Osteoblast (primary cell): ENCODE data around the gene RPUSD1. TPM values are rescaled to one million over a fixed set of nuclear protein-coding genes. Genes with fewer than 3 reads are reported as not detected.

Experiments
- DNase-seq: peaks from one replicate; pipeline ENCODE4 v3.0.0; 2011; ENCODE audit warnings: low spot score, mixed read lengths; ENCODE audit not compliant: insufficient read length; ENCODE audit errors: missing footprints
- H2AFZ ChIP-seq: 2 replicates; pipeline ENCODE4 v1.6.0; 2011; ENCODE audit warnings: mild to moderate bottlenecking, low read length
- H3K27ac ChIP-seq: 2 replicates; pipeline ENCODE4 v1.5.1; 2011; ENCODE audit warnings: mild to moderate bottlenecking, low read depth, low read length, moderate library complexity
- H3K27me3 ChIP-seq: 2 replicates; pipeline ENCODE4 v1.6.0; 2012; ENCODE audit warnings: mild to moderate bottlenecking, control low read depth, inconsistent platforms, low read length, moderate library complexity; ENCODE audit not compliant: insufficient read depth
- H3K36me3 ChIP-seq: 2 replicates; pipeline ENCODE4 v1.5.1; 2011; ENCODE audit warnings: mild to moderate bottlenecking, low read length, control low read depth, moderate library complexity; ENCODE audit not compliant: insufficient read depth
- H3K4me1 ChIP-seq: 2 replicates; pipeline ENCODE4 v1.5.1; 2011; ENCODE audit warnings: mild to moderate bottlenecking, low read length, control low read depth, moderate library complexity; ENCODE audit not compliant: insufficient read depth
- H3K4me2 ChIP-seq: 2 replicates; pipeline ENCODE4 v1.6.0; 2011; ENCODE audit warnings: mild to moderate bottlenecking, low read length; ENCODE audit not compliant: insufficient read depth
- H3K4me3 ChIP-seq: fragments of 200-600 bp; sonication (generic); 3 replicates; pipeline ENCODE4 v1.5.1; 2012; ENCODE audit warnings: mild to moderate bottlenecking, low read length, inconsistent platforms; ENCODE audit not compliant: insufficient read depth
- H3K79me2 ChIP-seq: 2 replicates; pipeline ENCODE4 v1.6.0; 2012; ENCODE audit warnings: mild to moderate bottlenecking, low read length, control low read depth, inconsistent platforms; ENCODE audit not compliant: insufficient read depth
- H3K9me3 ChIP-seq: 2 replicates; pipeline ENCODE4 v1.5.1; 2011; ENCODE audit warnings: low read depth, low read length, control low read depth
- H4K20me1 ChIP-seq: 2 replicates; pipeline ENCODE4 v1.6.0; 2012; ENCODE audit warnings: mild to moderate bottlenecking, low read length, control low read depth; ENCODE audit not compliant: insufficient read depth
- CTCF ChIP-seq: IDR thresholded peaks from 2 replicates; pipeline ENCODE4 v1.5.1; 2011; ENCODE audit warnings: mild to moderate bottlenecking, low read depth, low read length, moderate library complexity; ENCODE audit errors: extremely low read depth
- total RNA-seq: library from RNA; depleted of rRNA; stranded (reverse); fragments of >200 nt; gene quantifications from 2 replicates; pipeline ENCODE4 v1.2.3, GENCODE V29; 2012

The RPUSD1 gene
- total RNA-seq, 1 donor = 28.2 TPM

GRCh38 chr16:791131-791530 lies 3.0 kb upstream of the RPUSD1 start:
- Histone ChIP-seq H3K4me1 (peaks cover 17% of the 10 kb centered on the region), H3K4me3 (no peak overlapping the region), H3K79me2 (peaks cover 30% of the 10 kb centered on the region), H3K4me2 (no peak overlapping the region), H3K27me3 (no peaks in the 10 kb centered on the region), H2AFZ (no peak overlapping the region), H3K36me3 (peaks cover 7% of the 10 kb centered on the region), H4K20me1 (peaks cover 17% of the 10 kb centered on the region), H3K27ac (no peak overlapping the region), H3K9me3 (no peaks in the 10 kb centered on the region)
- TF ChIP-seq CTCF = no peak
- DNase-seq = no peak

- Histone ChIP-seq H3K27ac (no peak overlapping the region), H2AFZ (no peak overlapping the region), H3K27me3 (no peaks in the 10 kb centered on the region), H3K36me3 (peaks cover 10% of the 10 kb centered on the region), H3K9me3 (no peaks in the 10 kb centered on the region), H3K4me1 (peaks cover 17% of the 10 kb centered on the region), H3K4me2 (no peak overlapping the region), H3K79me2 (peaks cover 30% of the 10 kb centered on the region), H4K20me1 (peaks cover 26% of the 10 kb centered on the region), H3K4me3 (no peak overlapping the region)
- no peak for TF ChIP-seq CTCF
- DNase-seq = no peak
Measured at GRCh38 chr16:790086-790485, 1.9 kb upstream of the RPUSD1 start.

GRCh38 chr16:789191-789850 lies 1.1 kb upstream of the RPUSD1 start:
- no peak for TF ChIP-seq CTCF
- H4K20me1 ChIP-seq = peaks cover 27% of the 10 kb centered on the region
- H3K9me3 ChIP-seq = no peaks in the 10 kb centered on the region
- no peak for DNase-seq
- peak overlapping the region; percentile 85 for H3K4me2 ChIP-seq
- no peak overlapping the region for H3K27ac ChIP-seq
- peak overlapping the region; percentile 83 for H3K4me3 ChIP-seq
- no peak overlapping the region for H2AFZ ChIP-seq
- peaks cover 10% of the 10 kb centered on the region for H3K36me3 ChIP-seq
- H3K79me2 ChIP-seq = peaks cover 30% of the 10 kb centered on the region
- peaks cover 17% of the 10 kb centered on the region for H3K4me1 ChIP-seq
- H3K27me3 ChIP-seq = no peaks in the 10 kb centered on the region

GRCh38 chr16:788399-789126 lies 382 bp upstream of the RPUSD1 start, which contains the start of gene CHTF18:
TSS of gene CHTF18 (plus strand) at chr16:788620. CDS start at chr16:788685, 65 bp downstream.
- Histone ChIP-seq H3K79me2 (peaks cover 30% of the 10 kb centered on the region), H3K4me2 (peak within 1 kb of the TSS; percentile 91), H3K4me1 (peaks cover 17% of the 10 kb centered on the region), H3K27ac (peak within 1 kb of the TSS; percentile 41), H4K20me1 (peaks cover 27% of the 10 kb centered on the region), H3K4me3 (peak within 1 kb of the TSS; percentile 93), H2AFZ (peak within 1 kb of the TSS; percentile 81), H3K9me3 (no peaks in the 10 kb centered on the region), H3K27me3 (no peaks in the 10 kb centered on the region), H3K36me3 (peaks cover 10% of the 10 kb centered on the region)
- peak; percentile 100 for DNase-seq
- no peak for TF ChIP-seq CTCF
